ENCODE measurements around the gene BCAS2. TPM values are rescaled to one million over a fixed set of nuclear protein-coding genes. Genes with fewer than 3 reads are reported as not detected.

The BCAS2 gene
- total RNA-seq, 1 experiment from 2014 or later, result 30.1 TPM

DNA sequence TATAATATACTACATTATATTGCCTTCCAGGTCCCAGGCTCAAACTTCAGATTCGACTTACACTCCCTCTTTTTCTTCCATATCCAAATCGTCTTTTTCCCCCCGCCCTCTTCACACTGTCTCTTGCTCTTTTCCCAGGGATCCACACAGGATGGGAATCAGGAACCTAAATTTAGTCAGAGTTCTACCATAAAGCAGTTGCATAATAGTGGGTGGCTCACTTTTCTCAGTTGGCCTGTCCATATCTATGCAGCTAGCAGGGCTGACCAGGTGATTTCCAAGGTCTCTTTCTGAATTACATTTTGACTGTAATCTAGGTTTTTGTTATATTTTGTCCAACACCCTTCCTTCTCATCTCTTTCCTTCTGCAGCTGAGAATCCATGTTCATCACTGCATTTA, 7.7 kb upstream of the BCAS2 start:
- H3K9me3 ChIP-seq, result no peaks in the 10 kb centered on the region

DNA sequence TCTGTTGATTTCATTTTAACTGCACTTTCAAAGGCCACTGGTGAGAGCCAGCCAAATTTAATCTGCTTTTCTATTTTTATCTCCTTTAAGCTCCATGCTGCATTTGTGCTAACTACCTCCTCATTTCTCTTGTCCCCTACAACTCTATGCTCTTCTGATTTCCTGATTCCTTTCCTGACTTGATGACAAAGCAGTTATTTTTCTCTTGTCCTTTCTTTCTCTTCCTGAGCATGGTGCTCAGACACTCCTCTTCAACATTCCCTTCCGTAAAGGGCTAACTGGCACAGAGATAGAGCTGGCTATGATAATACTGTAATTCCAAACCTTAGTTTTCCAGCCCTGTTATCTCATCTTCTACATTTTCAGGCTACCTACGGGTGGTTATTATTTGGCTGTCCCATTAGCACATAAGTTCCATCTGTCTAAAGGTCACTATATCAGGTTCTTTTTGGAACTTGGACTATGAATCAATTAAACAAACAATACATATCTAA, 6.8 kb upstream of the BCAS2 start:
- Histone ChIP-seq H3K4me3 (ENCODE audit: low read depth, low read length) (no peak overlapping the region), H3K27me3 (replicated peaks; ENCODE audit: control insufficient read depth, insufficient read depth, low read length) (no peaks in the 10 kb centered on the region), H3K4me1 (no peaks in the 10 kb centered on the region), H3K9me3 (no peaks in the 10 kb centered on the region), H3K36me3 (ENCODE audit: control insufficient read depth, insufficient read depth, low read length) (no peaks in the 10 kb centered on the region)
- intact Hi-C loops (cut with micrococcal nuclease; ENCODE audit: unreplicated experiment), result no loop called here
- TF ChIP-seq, protein P1, sequence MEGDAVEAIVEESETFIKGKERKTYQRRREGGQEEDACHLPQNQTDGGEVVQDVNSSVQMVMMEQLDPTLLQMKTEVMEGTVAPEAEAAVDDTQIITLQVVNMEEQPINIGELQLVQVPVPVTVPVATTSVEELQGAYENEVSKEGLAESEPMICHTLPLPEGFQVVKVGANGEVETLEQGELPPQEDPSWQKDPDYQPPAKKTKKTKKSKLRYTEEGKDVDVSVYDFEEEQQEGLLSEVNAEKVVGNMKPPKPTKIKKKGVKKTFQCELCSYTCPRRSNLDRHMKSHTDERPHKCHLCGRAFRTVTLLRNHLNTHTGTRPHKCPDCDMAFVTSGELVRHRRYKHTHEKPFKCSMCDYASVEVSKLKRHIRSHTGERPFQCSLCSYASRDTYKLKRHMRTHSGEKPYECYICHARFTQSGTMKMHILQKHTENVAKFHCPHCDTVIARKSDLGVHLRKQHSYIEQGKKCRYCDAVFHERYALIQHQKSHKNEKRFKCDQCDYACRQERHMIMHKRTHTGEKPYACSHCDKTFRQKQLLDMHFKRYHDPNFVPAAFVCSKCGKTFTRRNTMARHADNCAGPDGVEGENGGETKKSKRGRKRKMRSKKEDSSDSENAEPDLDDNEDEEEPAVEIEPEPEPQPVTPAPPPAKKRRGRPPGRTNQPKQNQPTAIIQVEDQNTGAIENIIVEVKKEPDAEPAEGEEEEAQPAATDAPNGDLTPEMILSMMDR (IDR thresholded peaks at IDR 0.05; ENCODE audit: insufficient read depth in 1 of 2, low read depth in 1 of 2, low read length in 1 of 2, severe bottlenecking in 1 of 2, unreplicated experiment in 1 of 2), result no peak
- Mint-ChIP-seq H3K27ac (ENCODE audit: unreplicated experiment) (no peak overlapping the region), H3K27me3 (ENCODE audit: insufficient read depth, unreplicated experiment) (no peaks in the 10 kb centered on the region), H3K9me3 (ENCODE audit: unreplicated experiment) (no peaks in the 10 kb centered on the region), H3K36me3 (ENCODE audit: insufficient read depth, unreplicated experiment) (no peaks in the 10 kb centered on the region), H3K4me1 (ENCODE audit: low read depth, unreplicated experiment) (no peaks in the 10 kb centered on the region), H3K4me3 (ENCODE audit: unreplicated experiment) (no peak overlapping the region)
- ChIA-PET CTCF (no interaction called here), POLR2A (no interaction called here)
- no peak for DNase-seq
- no TSS peak for BruUV-seq (replicated peaks)

More for the DNA sequence above, 7.7 kb upstream of the BCAS2 start:
- Mint-ChIP-seq H3K4me3 (ENCODE audit: unreplicated experiment) (no peak overlapping the region), H3K27ac (ENCODE audit: unreplicated experiment) (no peak overlapping the region), H3K27me3 (ENCODE audit: insufficient read depth, unreplicated experiment) (no peaks in the 10 kb centered on the region), H3K36me3 (ENCODE audit: insufficient read depth, unreplicated experiment) (no peaks in the 10 kb centered on the region), H3K9me3 (ENCODE audit: unreplicated experiment) (no peaks in the 10 kb centered on the region), H3K4me1 (ENCODE audit: low read depth, unreplicated experiment) (no peaks in the 10 kb centered on the region)
- TF ChIP-seq, protein P1 (IDR thresholded peaks at IDR 0.05; ENCODE audit: insufficient read depth in 1 of 2, low read depth in 1 of 2, low read length in 1 of 2, severe bottlenecking in 1 of 2, unreplicated experiment in 1 of 2), result no peak
- intact Hi-C loops (cut with micrococcal nuclease; ENCODE audit: unreplicated experiment), result no loop called here
- POLR2A ChIA-PET, result no interaction called here
- Histone ChIP-seq H3K36me3 (ENCODE audit: control insufficient read depth, insufficient read depth, low read length) (no peaks in the 10 kb centered on the region), H3K4me3 (ENCODE audit: low read depth, low read length) (no peak overlapping the region), H3K27me3 (replicated peaks; ENCODE audit: control insufficient read depth, insufficient read depth, low read length) (no peaks in the 10 kb centered on the region), H3K4me1 (no peaks in the 10 kb centered on the region)
- no TSS peak for BruUV-seq (replicated peaks)
- DNase-seq, result no peak
- CTCF ChIA-PET, result no interaction called here

DNA sequence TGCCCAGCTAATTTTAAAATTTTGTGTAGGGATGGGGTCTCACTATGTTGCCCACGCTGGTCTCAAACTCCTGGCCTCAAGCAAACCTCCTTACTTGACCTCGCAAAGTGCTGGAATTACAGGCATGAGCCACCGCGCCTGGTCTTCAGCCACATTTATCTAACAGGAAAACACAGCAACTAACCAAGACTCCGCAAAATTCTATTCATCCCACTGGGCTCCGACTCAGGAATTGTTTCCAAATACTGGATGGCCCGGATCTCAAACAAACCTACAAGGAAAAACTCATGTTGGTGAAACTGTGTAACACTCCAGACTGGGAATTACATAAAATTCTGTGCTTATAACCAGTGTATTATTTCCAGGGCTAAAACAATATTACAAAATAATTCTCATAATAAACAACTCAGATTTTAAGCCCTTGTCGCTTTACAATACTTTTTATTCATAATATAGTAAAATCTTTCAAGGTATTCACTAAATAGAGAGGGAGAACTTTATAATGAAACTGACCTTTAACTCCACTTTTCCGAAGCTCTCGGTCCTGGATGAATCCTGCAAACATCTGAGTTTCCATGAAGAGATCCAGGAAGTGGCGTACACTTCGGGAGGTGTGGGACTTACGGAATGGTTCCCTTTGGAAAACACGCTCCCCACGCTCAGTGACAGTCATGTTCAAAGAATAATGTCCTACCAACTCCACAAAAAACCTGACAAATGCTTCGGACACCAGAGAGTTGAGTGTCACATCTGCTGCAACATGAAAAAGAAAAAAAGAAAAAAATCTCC, 6.0 kb upstream of the BCAS2 start:
- H3K4me3 Mint-ChIP-seq (ENCODE audit: unreplicated experiment), result no peak overlapping the region
- Histone ChIP-seq H3K9me3 (no peaks in the 10 kb centered on the region), H3K4me3 (ENCODE audit: low read depth, low read length) (no peak overlapping the region), H3K36me3 (ENCODE audit: control insufficient read depth, insufficient read depth, low read length) (no peaks in the 10 kb centered on the region), H3K4me1 (no peaks in the 10 kb centered on the region), H3K27me3 (replicated peaks; ENCODE audit: control insufficient read depth, insufficient read depth, low read length) (no peaks in the 10 kb centered on the region)
- no peak overlapping the region for H3K27ac Mint-ChIP-seq (ENCODE audit: unreplicated experiment)
- ChIA-PET POLR2A (no interaction called here), CTCF (no interaction called here)
- peaks cover under 1% of the 10 kb centered on the region for H3K36me3 Mint-ChIP-seq (ENCODE audit: insufficient read depth, unreplicated experiment)
- no TSS peak for BruUV-seq (replicated peaks)
- TF ChIP-seq, protein P1 (IDR thresholded peaks at IDR 0.05; ENCODE audit: insufficient read depth in 1 of 2, low read depth in 1 of 2, low read length in 1 of 2, severe bottlenecking in 1 of 2, unreplicated experiment in 1 of 2), result no peak
- no peaks in the 10 kb centered on the region for H3K4me1 Mint-ChIP-seq (ENCODE audit: low read depth, unreplicated experiment)
- no peaks in the 10 kb centered on the region for H3K9me3 Mint-ChIP-seq (ENCODE audit: unreplicated experiment)
- no peak for DNase-seq
- no peaks in the 10 kb centered on the region for H3K27me3 Mint-ChIP-seq (ENCODE audit: insufficient read depth, unreplicated experiment)
- intact Hi-C loops (cut with micrococcal nuclease; ENCODE audit: unreplicated experiment), result no loop called here
